Measurements from ENCODE around the gene PTPRS. TPM values are rescaled to one million over a fixed set of nuclear protein-coding genes. Genes with fewer than 3 reads are reported as not detected.

The PTPRS gene
- total RNA-seq, 1 donor from 2014 or later: 167 TPM

DNA sequence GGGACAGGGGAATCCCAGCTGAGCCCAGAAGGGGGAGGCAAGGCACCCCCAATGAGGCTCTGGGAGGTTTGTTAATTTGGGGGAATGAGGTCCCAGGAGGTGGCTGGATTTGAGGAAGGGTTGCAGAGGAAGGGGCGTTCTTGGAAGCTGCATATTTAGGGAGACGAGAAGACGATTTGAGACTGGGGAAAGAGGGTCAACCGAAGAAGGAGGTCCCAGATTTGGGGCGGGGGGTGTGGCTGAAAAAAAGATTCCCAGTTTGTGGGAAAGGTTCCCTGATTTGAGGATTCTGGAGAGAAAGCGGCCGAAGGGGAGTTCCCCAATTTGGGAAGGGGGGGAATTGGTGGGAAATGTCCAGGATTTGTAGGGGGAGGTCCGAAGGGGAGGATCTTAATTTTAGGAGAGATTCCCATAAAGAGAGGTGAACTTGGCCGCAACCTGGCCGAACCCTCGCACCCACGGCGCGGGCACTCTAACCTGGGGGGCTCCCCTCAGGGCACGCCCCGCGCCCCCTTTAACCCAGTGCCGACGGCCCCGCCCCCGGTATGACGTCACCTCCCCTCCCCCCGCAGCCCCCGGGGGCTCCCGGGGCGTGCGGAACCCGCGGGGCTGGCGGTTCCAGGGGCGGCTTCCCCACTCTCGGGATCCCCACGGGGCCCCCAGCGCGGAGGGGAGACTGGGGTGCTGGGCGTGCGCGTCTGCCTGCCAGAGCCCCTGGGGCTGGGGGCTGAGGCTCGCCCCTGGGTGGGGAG lies 1.2 kb downstream of the PTPRS start:
- Mint-ChIP-seq H3K4me1 (peaks cover 37% of the 10 kb centered on the region), H3K9me3 (no peaks in the 10 kb centered on the region), H3K27ac (peak overlapping the region; percentile 52), H3K27me3 (ENCODE audit: insufficient read depth, low read depth) (peaks cover 22% of the 10 kb centered on the region), H3K4me3 (peak overlapping the region; percentile 92), H3K36me3 (no peaks in the 10 kb centered on the region)
- peaks cover 56% of the 10 kb centered on the region for H3K79me2 ChIP-seq (ENCODE audit: low read depth)
- no peaks in the 10 kb centered on the region for H3K9me3 ChIP-seq (ENCODE audit: low read depth)
- H3K4me2 ChIP-seq: peak overlapping the region; percentile 98
- H4K20me1 ChIP-seq (ENCODE audit: low read depth): peaks cover 55% of the 10 kb centered on the region
- H3K4me1 ChIP-seq: peaks cover 28% of the 10 kb centered on the region
- DNase-seq (ENCODE audit: low spot score): peak; percentile 42
- no peak overlapping the region for H2AFZ ChIP-seq (replicated peaks)
- peaks cover 21% of the 10 kb centered on the region for H3K27me3 ChIP-seq
- peak overlapping the region; percentile 89 for H3K4me3 ChIP-seq
- H3K27ac ChIP-seq: peak overlapping the region; percentile 88
- H3K9ac ChIP-seq: peak overlapping the region; percentile 62
- no peak for TF ChIP-seq EZH2phosphoT487 (IDR thresholded peaks at IDR 0.05)
- TF ChIP-seq, protein P1, sequence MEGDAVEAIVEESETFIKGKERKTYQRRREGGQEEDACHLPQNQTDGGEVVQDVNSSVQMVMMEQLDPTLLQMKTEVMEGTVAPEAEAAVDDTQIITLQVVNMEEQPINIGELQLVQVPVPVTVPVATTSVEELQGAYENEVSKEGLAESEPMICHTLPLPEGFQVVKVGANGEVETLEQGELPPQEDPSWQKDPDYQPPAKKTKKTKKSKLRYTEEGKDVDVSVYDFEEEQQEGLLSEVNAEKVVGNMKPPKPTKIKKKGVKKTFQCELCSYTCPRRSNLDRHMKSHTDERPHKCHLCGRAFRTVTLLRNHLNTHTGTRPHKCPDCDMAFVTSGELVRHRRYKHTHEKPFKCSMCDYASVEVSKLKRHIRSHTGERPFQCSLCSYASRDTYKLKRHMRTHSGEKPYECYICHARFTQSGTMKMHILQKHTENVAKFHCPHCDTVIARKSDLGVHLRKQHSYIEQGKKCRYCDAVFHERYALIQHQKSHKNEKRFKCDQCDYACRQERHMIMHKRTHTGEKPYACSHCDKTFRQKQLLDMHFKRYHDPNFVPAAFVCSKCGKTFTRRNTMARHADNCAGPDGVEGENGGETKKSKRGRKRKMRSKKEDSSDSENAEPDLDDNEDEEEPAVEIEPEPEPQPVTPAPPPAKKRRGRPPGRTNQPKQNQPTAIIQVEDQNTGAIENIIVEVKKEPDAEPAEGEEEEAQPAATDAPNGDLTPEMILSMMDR (IDR thresholded peaks at IDR 0.05): no peak
- TF ChIP-seq EZH2 (IDR thresholded peaks at IDR 0.05): no peak
- peaks cover 35% of the 10 kb centered on the region for H3F3A ChIP-seq (ENCODE audit: low read depth)
- no peaks in the 10 kb centered on the region for H3K36me3 ChIP-seq

DNA sequence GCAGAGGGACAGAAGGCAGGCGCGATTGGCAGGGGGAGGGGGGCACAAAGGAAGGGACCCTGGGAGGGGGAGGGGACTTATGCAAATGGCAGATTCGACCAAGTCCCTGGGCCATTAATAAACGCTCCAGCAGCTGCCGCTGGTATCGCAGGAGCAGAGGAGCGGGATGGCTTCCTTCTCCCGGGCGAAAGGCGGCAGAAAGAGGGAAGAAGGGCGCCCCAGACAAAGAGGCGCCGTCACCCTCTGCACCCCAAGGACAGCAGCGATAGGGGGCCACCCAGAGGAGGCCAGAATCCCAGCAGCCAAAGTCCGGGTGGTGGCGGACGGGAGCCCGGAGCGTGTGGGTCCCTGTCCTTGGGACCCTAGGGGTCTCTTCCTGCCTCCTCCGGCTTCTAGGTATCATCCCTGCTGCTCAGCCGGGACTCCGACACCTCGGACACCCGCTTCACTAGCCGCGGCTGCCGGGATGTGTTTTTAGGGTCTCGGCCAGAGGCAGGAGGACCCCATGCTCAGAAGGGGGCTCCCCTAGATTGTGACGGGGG lies 1.9 kb downstream of the PTPRS start:
- H3K9ac ChIP-seq: peak overlapping the region; percentile 62
- Mint-ChIP-seq H3K4me1 (peaks cover 37% of the 10 kb centered on the region), H3K27ac (peak overlapping the region; percentile 52), H3K9me3 (no peaks in the 10 kb centered on the region), H3K4me3 (peak overlapping the region; percentile 92), H3K36me3 (peaks cover 3% of the 10 kb centered on the region), H3K27me3 (ENCODE audit: insufficient read depth, low read depth) (peaks cover 22% of the 10 kb centered on the region)
- peaks cover 63% of the 10 kb centered on the region for H3K79me2 ChIP-seq (ENCODE audit: low read depth)
- H3K27ac ChIP-seq: no peak overlapping the region
- peaks cover 35% of the 10 kb centered on the region for H3F3A ChIP-seq (ENCODE audit: low read depth)
- DNase-seq (ENCODE audit: low spot score): peak; percentile 83
- H2AFZ ChIP-seq (replicated peaks): no peak overlapping the region
- H4K20me1 ChIP-seq (ENCODE audit: low read depth): peaks cover 61% of the 10 kb centered on the region
- H3K4me2 ChIP-seq: peak overlapping the region; percentile 98
- H3K36me3 ChIP-seq: no peaks in the 10 kb centered on the region
- H3K27me3 ChIP-seq: peaks cover 21% of the 10 kb centered on the region
- no peaks in the 10 kb centered on the region for H3K9me3 ChIP-seq (ENCODE audit: low read depth)
- H3K4me1 ChIP-seq: peaks cover 28% of the 10 kb centered on the region
- TF ChIP-seq EZH2phosphoT487 (IDR thresholded peaks at IDR 0.05) (no peak), EZH2 (IDR thresholded peaks at IDR 0.05) (no peak)
- TF ChIP-seq, protein P1 (IDR thresholded peaks at IDR 0.05): no peak
- H3K4me3 ChIP-seq: peak overlapping the region; percentile 89

DNA sequence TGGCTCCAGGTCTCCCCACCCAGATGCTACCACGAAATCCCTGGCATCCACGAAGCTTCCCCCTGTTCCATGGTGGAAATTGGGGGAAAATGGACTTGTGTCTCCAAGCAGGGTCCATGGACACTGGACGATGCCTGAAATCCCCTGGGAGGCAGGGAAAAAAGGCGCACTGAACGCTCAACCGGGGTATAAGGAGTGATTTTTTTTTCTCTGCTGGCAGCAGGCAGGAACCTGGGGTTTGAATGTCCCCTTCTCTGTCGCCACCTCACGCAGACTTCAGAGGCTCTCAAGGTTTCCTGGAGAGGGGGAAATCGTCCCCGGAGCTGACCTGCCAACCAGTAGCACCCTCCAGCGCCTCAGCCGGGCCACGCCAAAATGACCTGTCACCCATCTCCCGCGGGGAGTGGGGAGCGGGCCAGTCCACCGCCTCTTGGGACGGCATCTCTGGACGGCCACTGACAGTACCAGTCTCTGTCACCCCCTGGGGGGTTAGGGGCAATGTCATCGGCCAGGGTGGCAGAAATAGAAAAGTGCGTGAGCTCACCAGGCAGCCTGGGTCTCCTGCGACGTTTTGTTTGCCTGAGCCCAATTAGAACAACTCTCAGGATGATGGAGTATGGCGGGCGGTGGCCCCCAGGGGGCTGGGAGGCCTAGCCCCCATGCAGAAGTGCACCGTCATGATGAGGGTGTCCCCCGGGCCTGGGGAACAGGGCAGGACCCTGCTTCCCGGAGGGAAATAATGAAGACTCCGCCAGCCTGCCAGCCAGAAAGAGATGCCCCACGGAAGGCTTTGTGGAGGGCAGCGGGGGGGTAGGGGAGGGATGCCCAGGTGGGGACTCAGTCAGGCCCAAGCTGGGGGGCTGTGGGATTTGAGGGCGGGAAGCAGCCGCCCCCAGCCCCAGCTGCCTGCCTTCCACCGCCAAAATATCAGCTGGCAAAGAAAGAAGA lies 2.6 kb downstream of the PTPRS start:
- Histone ChIP-seq H3K4me2 (peak overlapping the region; percentile 98), H3K27me3 (peaks cover 21% of the 10 kb centered on the region)
- H3K27ac Mint-ChIP-seq: no peak overlapping the region

More for the DNA sequence above, 2.6 kb downstream of the PTPRS start:
- Histone ChIP-seq H3K9ac (peak overlapping the region; percentile 62), H3F3A (ENCODE audit: low read depth) (peaks cover 35% of the 10 kb centered on the region), H3K36me3 (no peaks in the 10 kb centered on the region), H3K9me3 (ENCODE audit: low read depth) (no peaks in the 10 kb centered on the region), H3K4me1 (peaks cover 28% of the 10 kb centered on the region), H3K27ac (no peak overlapping the region), H2AFZ (replicated peaks) (no peak overlapping the region), H3K79me2 (ENCODE audit: low read depth) (peaks cover 70% of the 10 kb centered on the region), H3K4me3 (peak overlapping the region; percentile 89), H4K20me1 (ENCODE audit: low read depth) (peaks cover 69% of the 10 kb centered on the region)
- peaks cover 22% of the 10 kb centered on the region for H3K27me3 Mint-ChIP-seq (ENCODE audit: insufficient read depth, low read depth)
- H3K4me3 Mint-ChIP-seq: peak overlapping the region; percentile 92
- no peak for DNase-seq (ENCODE audit: low spot score)
- H3K9me3 Mint-ChIP-seq: no peaks in the 10 kb centered on the region
- TF ChIP-seq EZH2phosphoT487 (IDR thresholded peaks at IDR 0.05) (no peak), EZH2 (IDR thresholded peaks at IDR 0.05) (no peak)
- TF ChIP-seq, protein P1 (IDR thresholded peaks at IDR 0.05): no peak
- peaks cover 5% of the 10 kb centered on the region for H3K36me3 Mint-ChIP-seq
- peaks cover 37% of the 10 kb centered on the region for H3K4me1 Mint-ChIP-seq

All from neural progenitor cell (in vitro differentiated cells).